GM10266 (cell line): ENCODE data around the gene IL9R.

Experiments used
- DNase-seq: peaks from one replicate; pipeline ENCODE4 v3.0.0; 2012; ENCODE audit errors: extremely low spot score
- CTCF ChIP-seq: IDR thresholded peaks from 2 replicates; pipeline ENCODE4 v1.5.1; 2012; ENCODE audit warnings: mild to moderate bottlenecking, low read depth; ENCODE audit not compliant: control insufficient read depth, insufficient read depth; ENCODE audit errors: missing control alignments

The IL9R gene

GRCh38 chrX:155997436-155997835 lies at the start of gene IL9R:
Gene IL9R, plus strand, starts transcription at chrX:155997696. Its CDS starts 64 bp downstream, at chrX:155997760.
- no peak for TF ChIP-seq CTCF
- DNase-seq: peak; percentile 39

GRCh38 chrX:155949098-155949497 lies 48.4 kb upstream of the IL9R start:
- no peak for DNase-seq
- no peak for TF ChIP-seq CTCF

GRCh38 chrX:155951237-155951789 lies 46.2 kb upstream of the IL9R start:
- DNase-seq: no peak
- TF ChIP-seq CTCF: no peak

GRCh38 chrX:155953055-155953454 lies 44.4 kb upstream of the IL9R start:
- DNase-seq: no peak
- TF ChIP-seq CTCF: no peak

GRCh38 chrX:155954793-155955192 lies 42.7 kb upstream of the IL9R start:
- no peak for TF ChIP-seq CTCF
- DNase-seq: no peak

- no peak for TF ChIP-seq CTCF
- DNase-seq: no peak
These were observed 41.4 kb upstream of the IL9R start for GRCh38 chrX:155956099-155956498.

GRCh38 chrX:155956649-155957048 lies 40.8 kb upstream of the IL9R start:
- no peak for DNase-seq
- TF ChIP-seq CTCF: no peak
